ENCODE results near the gene KBTBD13. TPM values are rescaled to one million over a fixed set of nuclear protein-coding genes. Genes with fewer than 3 reads are reported as not detected.

Gene KBTBD13
- total RNA-seq, 1 experiment from 2014 or later: not detected

- H3K9me3 ChIP-seq (ENCODE audit: control insufficient read depth, insufficient read depth, low read depth, low read length): no peaks in the 10 kb centered on the region
- H3K27ac ChIP-seq (ENCODE audit: low read length): no peak overlapping the region
- POLR2A ChIA-PET: interaction anchor here (0.9 kb wide), 1 partner anchor 39 kb away, joined by 3 read pairs; no protein-coding TSS in a partner anchor
- BruUV-seq (replicated peaks): no TSS peak
- peaks cover 6% of the 10 kb centered on the region for H3K4me1 ChIP-seq (ENCODE audit: control insufficient read depth, insufficient read depth, low read length)
- intact Hi-C loops (cut with micrococcal nuclease; ENCODE audit: unreplicated experiment): loop anchor here (2.0 to 10.0 kb wide), 2 partner anchors 45 to 261 kb away; partner anchors contain the start of gene RNU5A-1
- no peaks in the 10 kb centered on the region for H3K36me3 ChIP-seq (ENCODE audit: control insufficient read depth, insufficient read depth, low read length)
- TF ChIP-seq CTCF (IDR thresholded peaks at IDR 0.05) (peak; percentile 41; the same call in 1 of the 2 replicates), TCF7L2 (IDR thresholded peaks at IDR 0.05; ENCODE audit: low read depth, low read length) (no peak)
- ATAC-seq: no peak
- CTCF ChIA-PET: interaction anchor here (0.8 to 1.5 kb wide), 5 partner anchors 44 to 67 kb away, joined by 4 to 24 read pairs (median 5); no protein-coding TSS in a partner anchor
- H3K4me3 ChIP-seq (ENCODE audit: low read depth in 2 of 2, low read length in 2 of 2): no peak overlapping the region
- in situ Hi-C loops (cut with HindIII; ENCODE audit: low pct_unique_long_range_greater_than_20kb, low sequenced_read_pairs): no loop called here
- DNase-seq (ENCODE audit: low read depth, low spot score): no peak
- no peaks in the 10 kb centered on the region for H3K27me3 ChIP-seq (ENCODE audit: control insufficient read depth, insufficient read depth, low read length)
Measured at GRCh38 chr15:65033659-65034269, 42.8 kb upstream of the KBTBD13 start.

- no peak for TF ChIP-seq SIN3A (IDR thresholded peaks at IDR 0.05; ENCODE audit: borderline replicate concordance, insufficient read depth, low read depth, low read length)
- H3K9me3 ChIP-seq (ENCODE audit: control insufficient read depth, insufficient read depth, low read depth, low read length): no peaks in the 10 kb centered on the region
- in situ Hi-C loops (cut with HindIII; ENCODE audit: low pct_unique_long_range_greater_than_20kb, low sequenced_read_pairs) (no loop called here), intact Hi-C loops (cut with micrococcal nuclease; ENCODE audit: unreplicated experiment) (loop anchor here (10.0 kb wide), 1 partner anchor 260 kb away; the partner anchor contains the start of gene RNU5A-1)
- POLR2A ChIA-PET: interaction anchor here (0.6 kb wide), 1 partner anchor 265 kb away, joined by 4 read pairs; no protein-coding TSS in a partner anchor
- CTCF ChIA-PET: interaction anchor here (0.8 to 1.5 kb wide), 4 partner anchors 47 to 66 kb away, joined by 4 to 8 read pairs (median 4); no protein-coding TSS in a partner anchor
- BruUV-seq (replicated peaks): no TSS peak
- peaks cover 6% of the 10 kb centered on the region for H3K4me1 ChIP-seq (ENCODE audit: control insufficient read depth, insufficient read depth, low read length)
- no peak for ATAC-seq
- no peak overlapping the region for H3K27ac ChIP-seq (ENCODE audit: low read length)
- no peak overlapping the region for H3K4me3 ChIP-seq (ENCODE audit: low read depth in 2 of 2, low read length in 2 of 2)
- DNase-seq (ENCODE audit: low read depth, low spot score): no peak
- H3K36me3 ChIP-seq (ENCODE audit: control insufficient read depth, insufficient read depth, low read length): no peaks in the 10 kb centered on the region
- no peaks in the 10 kb centered on the region for H3K27me3 ChIP-seq (ENCODE audit: control insufficient read depth, insufficient read depth, low read length)
Measured at GRCh38 chr15:65034719-65035118, 41.8 kb upstream of the KBTBD13 start.

GRCh38 chr15:65037309-65037708 lies 39.2 kb upstream of the KBTBD13 start:
- no peaks in the 10 kb centered on the region for H3K9me3 ChIP-seq (ENCODE audit: control insufficient read depth, insufficient read depth, low read depth, low read length)
- POLR2A ChIA-PET: no interaction called here
- DNase-seq (ENCODE audit: low read depth, low spot score): no peak
- in situ Hi-C loops (cut with HindIII; ENCODE audit: low pct_unique_long_range_greater_than_20kb, low sequenced_read_pairs): no loop called here
- H3K4me3 ChIP-seq (ENCODE audit: low read depth in 2 of 2, low read length in 2 of 2): no peak overlapping the region
- no TSS peak for BruUV-seq (replicated peaks)
- no peak for ATAC-seq
- H3K4me1 ChIP-seq (ENCODE audit: control insufficient read depth, insufficient read depth, low read length): peaks cover 6% of the 10 kb centered on the region
- CTCF ChIA-PET: no interaction called here
- intact Hi-C loops (cut with micrococcal nuclease; ENCODE audit: unreplicated experiment): loop anchor here (10.0 kb wide), 1 partner anchor 257 kb away; the partner anchor contains the start of gene RNU5A-1
- TF ChIP-seq TCF7L2 (IDR thresholded peaks at IDR 0.05; ENCODE audit: low read depth, low read length): no peak
- no peak for TF ChIP-seq CTCF (IDR thresholded peaks at IDR 0.05)
- no peaks in the 10 kb centered on the region for H3K27me3 ChIP-seq (ENCODE audit: control insufficient read depth, insufficient read depth, low read length)
- no peak overlapping the region for H3K27ac ChIP-seq (ENCODE audit: low read length)
- H3K36me3 ChIP-seq (ENCODE audit: control insufficient read depth, insufficient read depth, low read length): no peaks in the 10 kb centered on the region

Data from Panc1 (cell line).